Fibroblast of the aortic adventitia (primary cell): ENCODE results near the gene WFIKKN1. TPM values are rescaled to one million over a fixed set of nuclear protein-coding genes. Genes with fewer than 3 reads are reported as not detected.

Experiments used
- DNase-seq: peaks from one replicate; pipeline ENCODE4 v3.0.0-alpha.2; 2010; ENCODE audit warnings: low read depth
- H3K4me3 ChIP-seq: 2 replicates; pipeline ENCODE4 v1.5.1; 2011; ENCODE audit warnings: low read depth, mild to moderate bottlenecking, control low read depth, low read length, moderate library complexity
- total RNA-seq: library from RNA; depleted of rRNA; stranded (reverse); fragments of >200 nt; gene quantifications from 2 replicates; pipeline ENCODE4 v1.2.3, GENCODE V29; 2012; ENCODE audit warnings: low replicate concordance
- TF ChIP-seq, protein P1 (sequence below): IDR thresholded peaks from 2 replicates; pipeline ENCODE4 v1.5.1; 2011; ENCODE audit warnings: mild to moderate bottlenecking, low read length, control low read depth, inconsistent platforms; ENCODE audit not compliant: insufficient read depth

WFIKKN1 gene
- total RNA-seq, 1 donor: 0.18 TPM

DNA sequence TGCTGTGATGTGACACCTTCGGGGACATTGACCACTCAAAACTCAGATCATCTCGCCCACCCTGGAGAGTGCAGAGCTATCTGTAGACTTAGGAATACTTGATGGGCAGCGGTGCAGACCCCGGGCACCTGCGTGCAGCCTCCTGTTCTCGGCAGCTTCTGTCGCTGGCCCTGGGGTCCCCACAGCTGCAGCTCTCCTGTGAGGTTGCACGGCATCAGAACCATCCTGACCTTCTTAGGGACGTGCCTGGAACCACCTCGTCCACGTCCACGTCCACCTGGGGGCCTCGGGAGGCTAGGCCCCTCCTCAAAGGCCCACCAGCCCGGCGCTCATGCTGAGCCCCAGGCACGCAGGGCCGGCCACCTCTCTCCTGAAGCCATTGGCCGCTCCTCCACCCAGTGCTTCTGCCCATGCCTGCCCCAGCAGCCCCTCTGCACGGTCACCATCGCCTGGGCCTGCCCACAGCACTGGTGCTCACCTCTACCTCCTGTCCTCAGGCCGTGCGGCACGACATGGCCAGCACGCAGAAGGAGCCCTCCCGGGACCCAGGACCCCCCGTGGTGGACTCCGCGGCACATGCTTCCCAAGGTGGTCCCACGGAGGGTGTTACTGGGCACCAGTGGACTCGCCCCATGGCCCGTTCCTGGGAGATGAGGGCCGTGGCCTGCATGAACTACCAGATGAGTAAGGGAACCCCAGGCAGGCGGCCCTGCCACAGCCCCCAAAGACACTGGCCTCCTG lies 2.3 kb upstream of the WFIKKN1 start:
- DNase-seq: no peak
- no peak overlapping the region for H3K4me3 ChIP-seq
- TF ChIP-seq, protein P1, sequence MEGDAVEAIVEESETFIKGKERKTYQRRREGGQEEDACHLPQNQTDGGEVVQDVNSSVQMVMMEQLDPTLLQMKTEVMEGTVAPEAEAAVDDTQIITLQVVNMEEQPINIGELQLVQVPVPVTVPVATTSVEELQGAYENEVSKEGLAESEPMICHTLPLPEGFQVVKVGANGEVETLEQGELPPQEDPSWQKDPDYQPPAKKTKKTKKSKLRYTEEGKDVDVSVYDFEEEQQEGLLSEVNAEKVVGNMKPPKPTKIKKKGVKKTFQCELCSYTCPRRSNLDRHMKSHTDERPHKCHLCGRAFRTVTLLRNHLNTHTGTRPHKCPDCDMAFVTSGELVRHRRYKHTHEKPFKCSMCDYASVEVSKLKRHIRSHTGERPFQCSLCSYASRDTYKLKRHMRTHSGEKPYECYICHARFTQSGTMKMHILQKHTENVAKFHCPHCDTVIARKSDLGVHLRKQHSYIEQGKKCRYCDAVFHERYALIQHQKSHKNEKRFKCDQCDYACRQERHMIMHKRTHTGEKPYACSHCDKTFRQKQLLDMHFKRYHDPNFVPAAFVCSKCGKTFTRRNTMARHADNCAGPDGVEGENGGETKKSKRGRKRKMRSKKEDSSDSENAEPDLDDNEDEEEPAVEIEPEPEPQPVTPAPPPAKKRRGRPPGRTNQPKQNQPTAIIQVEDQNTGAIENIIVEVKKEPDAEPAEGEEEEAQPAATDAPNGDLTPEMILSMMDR: no peak

DNA sequence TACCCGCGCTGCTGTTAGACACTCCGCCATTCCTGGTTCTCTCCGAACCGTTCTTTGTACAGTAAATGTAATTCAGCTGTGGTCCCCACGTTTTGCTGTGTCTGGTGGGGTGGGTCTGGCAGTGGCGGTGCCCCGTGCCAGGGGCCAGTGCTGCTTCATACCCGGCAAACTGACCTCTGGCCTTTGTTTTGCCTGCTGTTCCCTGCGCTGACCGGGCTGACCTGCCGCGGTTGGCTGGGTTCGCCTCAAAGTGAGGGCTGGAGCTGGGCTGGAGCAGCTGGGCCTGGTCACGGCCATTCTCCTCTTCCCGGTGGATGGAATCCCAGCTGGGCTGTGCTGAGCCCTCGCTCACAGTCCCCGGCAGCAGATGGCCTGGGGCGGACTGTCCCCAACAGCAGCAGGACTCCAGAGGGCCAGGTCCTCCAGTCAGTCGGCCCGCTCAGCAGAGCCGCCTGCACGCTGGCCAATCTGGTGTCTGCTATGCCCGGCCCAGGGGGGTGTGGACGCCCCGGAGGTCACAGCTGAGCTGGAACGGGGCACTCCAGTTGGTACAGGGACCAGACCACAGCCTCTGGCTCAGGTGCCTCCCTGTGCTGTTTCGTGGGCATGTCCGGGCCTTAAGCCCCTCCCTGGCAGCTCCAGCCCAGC lies 1.5 kb upstream of the WFIKKN1 start:
- no peak for DNase-seq
- TF ChIP-seq, protein P1: no peak
- H3K4me3 ChIP-seq: no peak overlapping the region

DNA sequence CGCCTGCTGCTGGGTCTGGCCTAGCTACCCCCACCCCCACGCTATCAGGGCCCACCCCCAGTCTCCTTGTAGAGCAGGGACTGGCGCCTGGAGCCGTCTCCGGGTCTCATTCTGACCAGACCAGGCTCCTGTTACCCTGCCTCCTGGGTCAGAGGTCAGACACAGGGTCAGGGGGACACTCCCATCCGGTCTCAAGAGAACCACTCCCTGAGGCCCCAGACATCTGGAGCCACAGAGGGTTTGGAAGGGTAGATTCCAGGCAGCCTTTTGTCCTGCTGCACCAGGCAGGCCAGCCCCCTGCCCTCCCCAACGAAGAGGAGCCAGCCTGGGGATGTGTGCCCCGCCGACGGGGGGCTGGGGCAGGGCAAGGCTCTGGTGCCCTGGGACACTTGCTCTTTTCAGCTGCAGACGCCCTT lies 944 bp upstream of the WFIKKN1 start:
- TF ChIP-seq, protein P1: no peak
- no peak overlapping the region for H3K4me3 ChIP-seq
- DNase-seq: no peak

DNA sequence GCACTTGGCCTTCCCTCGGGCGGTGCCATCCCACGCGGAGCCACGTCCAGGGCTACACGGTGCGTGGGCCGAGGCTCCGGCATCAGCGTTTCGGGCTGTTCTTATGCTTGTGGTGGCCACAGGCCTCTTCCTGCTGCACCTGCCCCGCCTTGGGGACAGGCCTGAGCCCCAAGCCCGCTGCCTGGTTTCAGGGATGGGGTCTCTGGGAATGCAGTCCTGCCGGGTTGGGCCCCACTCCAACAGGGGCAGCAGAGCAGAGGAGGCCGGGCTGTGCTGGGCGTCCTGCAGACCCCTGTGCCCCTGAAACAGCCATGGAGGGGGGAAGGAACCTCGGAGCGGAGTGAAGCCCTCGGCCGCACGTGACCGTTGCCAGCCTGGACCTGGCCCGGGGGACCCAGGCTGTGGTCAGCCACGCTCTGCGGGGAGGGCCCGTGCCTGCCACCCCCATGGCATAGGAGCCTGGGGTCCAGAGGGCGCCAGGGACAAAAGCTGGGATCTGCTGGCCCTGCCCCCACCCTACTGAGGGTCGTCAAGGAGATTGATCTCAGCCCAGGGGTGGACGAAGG lies 453 bp upstream of the WFIKKN1 start:
- DNase-seq: no peak

DNA sequence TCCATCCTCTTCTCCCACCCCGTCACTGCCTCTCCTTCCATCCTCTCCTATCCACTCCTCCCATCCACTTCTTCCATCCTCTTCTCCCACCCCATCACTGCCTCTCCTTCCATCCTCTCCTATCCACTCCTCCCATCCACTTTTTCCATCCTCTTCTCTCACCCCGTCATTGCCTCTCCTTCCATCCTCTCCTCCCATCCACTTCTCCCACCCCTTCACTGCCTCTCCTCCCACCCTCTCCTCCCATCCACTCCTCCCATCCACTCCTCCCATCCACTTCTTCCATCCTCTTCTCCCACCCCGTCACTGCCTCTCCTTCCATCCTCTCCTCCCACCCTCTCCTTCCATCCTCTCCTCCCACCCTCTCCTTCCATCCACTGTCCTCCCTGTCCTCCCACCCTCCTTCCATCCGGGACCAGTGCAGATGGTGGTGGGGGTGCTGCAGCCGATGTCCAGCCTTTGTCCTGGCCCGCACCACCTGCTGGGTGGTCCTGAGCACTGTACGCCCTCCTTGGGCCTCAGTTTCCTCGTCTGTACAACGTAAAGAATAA lies 1.1 kb downstream of the WFIKKN1 start:
- TF ChIP-seq, protein P1: no peak
- H3K4me3 ChIP-seq: no peak overlapping the region
- DNase-seq: no peak

More for the DNA sequence above, 453 bp upstream of the WFIKKN1 start:
- no peak overlapping the region for H3K4me3 ChIP-seq
- TF ChIP-seq, protein P1: no peak

DNA sequence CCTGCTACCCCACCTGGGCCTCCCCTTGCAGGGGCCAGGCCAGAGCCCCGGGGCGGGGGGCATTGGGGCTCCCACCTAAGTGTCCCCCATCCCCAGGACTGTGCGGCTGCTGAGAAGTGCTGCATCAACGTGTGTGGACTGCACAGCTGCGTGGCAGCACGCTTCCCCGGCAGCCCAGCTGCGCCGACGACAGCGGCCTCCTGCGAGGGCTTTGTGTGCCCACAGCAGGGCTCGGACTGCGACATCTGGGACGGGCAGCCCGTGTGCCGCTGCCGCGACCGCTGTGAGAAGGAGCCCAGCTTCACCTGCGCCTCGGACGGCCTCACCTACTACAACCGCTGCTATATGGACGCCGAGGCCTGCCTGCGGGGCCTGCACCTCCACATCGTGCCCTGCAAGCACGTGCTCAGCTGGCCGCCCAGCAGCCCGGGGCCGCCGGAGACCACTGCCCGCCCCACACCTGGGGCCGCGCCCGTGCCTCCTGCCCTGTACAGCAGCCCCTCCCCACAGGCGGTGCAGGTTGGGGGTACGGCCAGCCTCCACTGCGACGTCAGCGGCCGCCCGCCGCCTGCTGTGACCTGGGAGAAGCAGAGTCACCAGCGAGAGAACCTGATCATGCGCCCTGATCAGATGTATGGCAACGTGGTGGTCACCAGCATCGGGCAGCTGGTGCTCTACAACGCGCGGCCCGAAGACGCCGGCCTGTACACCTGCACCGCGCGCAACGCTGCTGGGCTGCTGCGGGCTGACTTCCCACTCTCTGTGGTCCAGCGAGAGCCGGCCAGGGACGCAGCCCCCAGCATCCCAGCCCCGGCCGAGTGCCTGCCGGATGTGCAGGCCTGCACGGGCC lies 1.9 kb downstream of the WFIKKN1 start:
- TF ChIP-seq, protein P1: no peak
- DNase-seq: no peak

More for the DNA sequence above, 1.9 kb downstream of the WFIKKN1 start:
- no peak overlapping the region for H3K4me3 ChIP-seq
